HEK293 (cell line): Measurements from ENCODE around the gene B3GNT9.
"Not testable (repeated sequence)": the region's sequence is repeated elsewhere in the genome, so short reads cannot be mapped to it uniquely, and the experiment has no call there.

Experiments
- CTCF ChIA-PET: fragments of 350-600 bp; formaldehyde crosslinking; extraction: SDS; loops from one replicate; lab custom pipeline; 2021; ENCODE audit warnings: antibody characterized with exemption; lab: Yijun Ruan, JAX
- POLR2A ChIA-PET: fragments of 300-600 bp; formaldehyde crosslinking; extraction: SDS; loops from one replicate; lab custom pipeline; 2020; ENCODE audit warnings: antibody characterized with exemption, inconsistent platforms; lab: Yijun Ruan, JAX
- H3K27ac ChIP-seq: fragments of 200-500 bp; sonication (Bioruptor generic); 2 replicates; pipeline ENCODE4 v1.5.1; 2014; ENCODE audit warnings: low read depth, low read length, control low read depth, inconsistent platforms; ENCODE audit errors: extremely low read depth
- H3K36me3 ChIP-seq, 2 experiments: fragments of 200-500 bp in 1 of 2; sonication (Bioruptor generic) in 1 of 2; 1 replicate in 1 of 2; 2 replicates in 1 of 2; pipeline ENCODE4 v1.5.1; 2014 to 2017; ENCODE audit warnings: inconsistent platforms in 2 of 2, low read length in 2 of 2; ENCODE audit not compliant: control insufficient read depth in 2 of 2, insufficient read depth in 1 of 2
- H3K4me1 ChIP-seq: fragments of 200-500 bp; sonication (Bioruptor generic); 2 replicates; pipeline ENCODE4 v1.5.1; 2014; ENCODE audit warnings: mild to moderate bottlenecking, low read length, inconsistent platforms; ENCODE audit not compliant: control insufficient read depth, insufficient read depth
- H3K4me3 ChIP-seq: 2 replicates; pipeline ENCODE4 v1.5.1; 2011; ENCODE audit warnings: low read depth, mild to moderate bottlenecking, control low read depth, low read length, moderate library complexity
- H3K9me3 ChIP-seq: fragments of 200-500 bp; sonication (Bioruptor generic); 2 replicates; pipeline ENCODE4 v1.5.1; 2014; ENCODE audit warnings: low read depth, low read length, inconsistent platforms; ENCODE audit not compliant: control insufficient read depth, insufficient read depth
- KLF1 ChIP-seq: fragments of 450-650 bp; formaldehyde crosslinking; IDR thresholded peaks from 2 replicates; pipeline ENCODE4 v1.5.1; 2016; ENCODE audit warnings: missing biosample characterization, missing genetic modification characterization
- KLF9 ChIP-seq: fragments of 450-650 bp; formaldehyde crosslinking; IDR thresholded peaks from 2 replicates; pipeline ENCODE4 v1.5.1; 2016; ENCODE audit warnings: missing biosample characterization, missing genetic modification characterization, low read depth
- SCRT2 ChIP-seq: fragments of 450-650 bp; formaldehyde crosslinking; IDR thresholded peaks from 2 replicates; pipeline ENCODE4 v1.5.1; 2016; ENCODE audit warnings: missing biosample characterization, missing genetic modification characterization
- TCF7L2 ChIP-seq: IDR thresholded peaks from 2 replicates; pipeline ENCODE4 v1.6.1; 2011; ENCODE audit warnings: low read depth, mild to moderate bottlenecking, inconsistent platforms, low read length, moderate library complexity, borderline replicate concordance
- ZBTB8A ChIP-seq: fragments of 450-650 bp; formaldehyde crosslinking; IDR thresholded peaks from 2 replicates; pipeline ENCODE4 v1.5.1; 2016; ENCODE audit warnings: missing biosample characterization, missing genetic modification characterization
- ZNF174 ChIP-seq: fragments of 450-650 bp; formaldehyde crosslinking; IDR thresholded peaks from 2 replicates; pipeline ENCODE4 v1.5.0; 2017; ENCODE audit warnings: missing biosample characterization, mild to moderate bottlenecking, missing genetic modification characterization
- ZNF202 ChIP-seq: fragments of 450-650 bp; formaldehyde crosslinking; IDR thresholded peaks from 2 replicates; pipeline ENCODE4 v1.5.1; 2016; ENCODE audit warnings: missing biosample characterization, missing genetic modification characterization, borderline replicate concordance
- ZNF398 ChIP-seq: fragments of 450-650 bp; formaldehyde crosslinking; IDR thresholded peaks from 2 replicates; pipeline ENCODE4 v1.5.1; 2017; ENCODE audit warnings: missing biosample characterization, missing genetic modification characterization
- ZNF433 ChIP-seq: fragments of 450-650 bp; formaldehyde crosslinking; IDR thresholded peaks from 2 replicates; pipeline ENCODE4 v1.5.1; 2016; ENCODE audit warnings: missing biosample characterization, missing genetic modification characterization, low read depth
- ZNF514 ChIP-seq: fragments of 450-650 bp; formaldehyde crosslinking; IDR thresholded peaks from 2 replicates; pipeline ENCODE4 v1.5.1; 2016; ENCODE audit warnings: missing biosample characterization, missing genetic modification characterization
- ZNF530 ChIP-seq: fragments of 450-650 bp; formaldehyde crosslinking; IDR thresholded peaks from 2 replicates; pipeline ENCODE4 v1.5.1; 2016; ENCODE audit warnings: low read depth, missing biosample characterization, missing genetic modification characterization
- ZNF555 ChIP-seq: fragments of 450-650 bp; formaldehyde crosslinking; conservative IDR thresholded peaks from 2 replicates; pipeline ENCODE4 v1.5.1; 2017; ENCODE audit warnings: missing biosample characterization, mild to moderate bottlenecking, missing genetic modification characterization, inconsistent platforms
- ZNF600 ChIP-seq: fragments of 450-650 bp; formaldehyde crosslinking; IDR thresholded peaks from 2 replicates; pipeline ENCODE4 v1.5.1; 2016; ENCODE audit warnings: missing biosample characterization, missing genetic modification characterization
- ZNF624 ChIP-seq: fragments of 450-650 bp; formaldehyde crosslinking; IDR thresholded peaks from 2 replicates; pipeline ENCODE4 v1.5.1; 2017; ENCODE audit warnings: missing biosample characterization, missing genetic modification characterization
- ZNF704 ChIP-seq: fragments of 450-650 bp; formaldehyde crosslinking; IDR thresholded peaks from 2 replicates; pipeline ENCODE4 v1.5.1; 2016; ENCODE audit warnings: missing biosample characterization, missing genetic modification characterization
- TF ChIP-seq, protein P1 (sequence below): fragments of 450-650 bp; formaldehyde crosslinking; IDR thresholded peaks from 2 replicates; pipeline ENCODE4 v1.5.1; 2016; ENCODE audit warnings: missing biosample characterization, missing genetic modification characterization

Gene B3GNT9

GRCh38 chr16:67128887-67129286 is 21.9 kb downstream of the B3GNT9 start (continued):
- TF ChIP-seq ZNF398 (tag by site-specific recombination) (no peak), ZNF514 (tag by site-specific recombination) (no peak), ZNF624 (tag by site-specific recombination) (no peak), ZNF433 (tag by site-specific recombination) (no peak), ZNF530 (tag by site-specific recombination) (no peak), KLF9 (tag by site-specific recombination) (no peak), TCF7L2 (no peak)

- ChIA-PET POLR2A (no interaction called here), CTCF (interaction anchor here (0.6 to 1.8 kb wide), 4 partner anchors 27 to 1719 kb away, joined by 3 to 7 read pairs (median 4); no protein-coding TSS in a partner anchor)
- Histone ChIP-seq H3K27ac (no peak overlapping the region), H3K36me3 (peaks cover 0 to 77% of the 10 kb centered on the region in 2 experiments; a peak in 2 of 3 replicates), H3K4me3 (no peak overlapping the region), H3K4me1 (no peaks in the 10 kb centered on the region), H3K9me3 (no peaks in the 10 kb centered on the region)
- TF ChIP-seq, protein P1, sequence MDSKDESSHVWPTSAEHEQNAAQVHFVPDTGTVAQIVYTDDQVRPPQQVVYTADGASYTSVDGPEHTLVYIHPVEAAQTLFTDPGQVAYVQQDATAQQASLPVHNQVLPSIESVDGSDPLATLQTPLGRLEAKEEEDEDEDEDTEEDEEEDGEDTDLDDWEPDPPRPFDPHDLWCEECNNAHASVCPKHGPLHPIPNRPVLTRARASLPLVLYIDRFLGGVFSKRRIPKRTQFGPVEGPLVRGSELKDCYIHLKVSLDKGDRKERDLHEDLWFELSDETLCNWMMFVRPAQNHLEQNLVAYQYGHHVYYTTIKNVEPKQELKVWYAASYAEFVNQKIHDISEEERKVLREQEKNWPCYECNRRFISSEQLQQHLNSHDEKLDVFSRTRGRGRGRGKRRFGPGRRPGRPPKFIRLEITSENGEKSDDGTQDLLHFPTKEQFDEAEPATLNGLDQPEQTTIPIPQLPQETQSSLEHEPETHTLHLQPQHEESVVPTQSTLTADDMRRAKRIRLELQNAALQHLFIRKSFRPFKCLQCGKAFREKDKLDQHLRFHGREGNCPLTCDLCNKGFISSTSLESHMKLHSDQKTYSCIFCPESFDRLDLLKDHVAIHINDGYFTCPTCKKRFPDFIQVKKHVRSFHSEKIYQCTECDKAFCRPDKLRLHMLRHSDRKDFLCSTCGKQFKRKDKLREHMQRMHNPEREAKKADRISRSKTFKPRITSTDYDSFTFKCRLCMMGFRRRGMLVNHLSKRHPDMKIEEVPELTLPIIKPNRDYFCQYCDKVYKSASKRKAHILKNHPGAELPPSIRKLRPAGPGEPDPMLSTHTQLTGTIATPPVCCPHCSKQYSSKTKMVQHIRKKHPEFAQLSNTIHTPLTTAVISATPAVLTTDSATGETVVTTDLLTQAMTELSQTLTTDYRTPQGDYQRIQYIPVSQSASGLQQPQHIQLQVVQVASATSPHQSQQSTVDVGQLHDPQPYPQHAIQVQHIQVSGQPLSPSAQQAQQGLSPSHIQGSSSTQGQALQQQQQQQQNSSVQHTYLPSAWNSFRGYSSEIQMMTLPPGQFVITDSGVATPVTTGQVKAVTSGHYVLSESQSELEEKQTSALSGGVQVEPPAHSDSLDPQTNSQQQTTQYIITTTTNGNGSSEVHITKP, result no peak
- TF ChIP-seq ZNF202 (tag by site-specific recombination) (no peak), ZNF555 (no peak)
Measured at GRCh38 chr16:67128417-67128816, 22.4 kb downstream of the B3GNT9 start.

GRCh38 chr16:67122799-67123198 is 28.0 kb downstream of the B3GNT9 start:
- CTCF ChIA-PET, result interaction anchor here (0.7 kb wide), 2 partner anchors 10 to 51 kb away, joined by 3 read pairs; no protein-coding TSS in a partner anchor
- POLR2A ChIA-PET, result interaction anchor here (0.7 kb wide), 1 partner anchor 147 kb away, joined by 3 read pairs; no protein-coding TSS in a partner anchor
- H3K4me3 ChIP-seq, result not testable (repeated sequence)

DNA sequence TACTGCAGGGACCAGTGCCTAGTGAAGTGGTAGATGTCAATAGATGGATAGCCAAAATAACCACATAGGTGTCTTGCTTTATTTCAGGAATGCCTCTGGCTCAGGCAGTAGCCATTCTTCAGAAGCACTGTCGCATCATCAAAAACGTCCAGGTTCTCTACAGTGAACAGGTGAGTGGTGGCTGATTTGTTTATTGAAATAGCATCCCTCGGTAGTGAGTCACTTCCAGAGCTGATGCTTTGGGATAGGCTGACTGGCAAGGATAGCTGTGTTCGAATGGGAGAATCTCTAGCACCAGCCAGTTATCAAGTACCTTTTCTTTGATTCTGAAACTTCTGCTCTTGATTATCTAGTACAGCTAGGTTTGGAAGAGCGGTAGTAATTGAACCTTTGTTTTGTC is 30.8 kb downstream of the B3GNT9 start:
- H3K36me3 ChIP-seq, result peaks cover 17 to 59% of the 10 kb centered on the region in 2 experiments
- TF ChIP-seq ZNF600 (tag by site-specific recombination) (no peak), ZBTB8A (tag by site-specific recombination) (no peak), SCRT2 (tag by site-specific recombination) (0 out of 2 replicates have a peak, but pooled peaks have one; percentile 18), ZNF174 (no peak), ZNF704 (tag by site-specific recombination) (no peak)
- H3K4me3 ChIP-seq, result no peak overlapping the region
- no peak overlapping the region for H3K27ac ChIP-seq
- CTCF ChIA-PET, result no interaction called here
- POLR2A ChIA-PET, result no interaction called here
- H3K4me1 ChIP-seq, result no peaks in the 10 kb centered on the region
- no peaks in the 10 kb centered on the region for H3K9me3 ChIP-seq

More at GRCh38 chr16:67122799-67123198, 28.0 kb downstream of the B3GNT9 start:
- peak; percentile 42 for TF ChIP-seq KLF1 (tag by site-specific recombination)
- H3K36me3 ChIP-seq, result peaks cover 17 to 66% of the 10 kb centered on the region in 2 experiments; a peak in 2 of 3 replicates
- not testable (repeated sequence) for H3K4me1 ChIP-seq, H3K27ac ChIP-seq, H3K9me3 ChIP-seq
